Panc1 (cell line): Measurements from ENCODE around the gene PRPF40A. TPM values are rescaled to one million over a fixed set of nuclear protein-coding genes. Genes with fewer than 3 reads are reported as not detected.

Experiments used
- ATAC-seq: fragments of 200-7000 bp; cut with Tn5 transposase; 2 replicates; pipeline ENCODE4 v1.9.1; 2020; ENCODE audit warnings: mild to moderate bottlenecking, moderate library complexity
- BruUV-seq: library from RNA; stranded (reverse); fragments of 400-500 nt; replicated peaks from 2 replicates; lab custom pipeline; 2021; lab: Mats Ljungman, UMichigan
- CTCF ChIA-PET: fragments of 300-600 bp; sonication (Branson Sonifier 250); formaldehyde crosslinking; loops from one replicate; lab custom pipeline; 2022; ENCODE audit warnings: antibody characterized with exemption; lab: Charles Lee
- POLR2A ChIA-PET: fragments of 300-600 bp; sonication (Branson Sonifier 250); formaldehyde crosslinking; loops from one replicate; lab custom pipeline; 2022; ENCODE audit warnings: antibody characterized with exemption; lab: Charles Lee
- DNase-seq: peaks from one replicate; pipeline ENCODE4 v3.0.0-alpha.2; 2010; ENCODE audit warnings: low read depth, low spot score
- H3K27ac ChIP-seq: 2 replicates; pipeline ENCODE4 v1.5.1; 2011; ENCODE audit warnings: mild to moderate bottlenecking, low read length, inconsistent platforms
- H3K27me3 ChIP-seq: fragments of 200-500 bp; sonication (Bioruptor generic); 2 replicates; pipeline ENCODE4 v1.6.0; 2014; ENCODE audit warnings: low read length, inconsistent platforms; ENCODE audit not compliant: control insufficient read depth, insufficient read depth
- H3K36me3 ChIP-seq: fragments of 200-500 bp; sonication (Bioruptor generic); 2 replicates; pipeline ENCODE4 v1.5.1; 2014; ENCODE audit warnings: inconsistent platforms, mild to moderate bottlenecking, low read length, moderate library complexity; ENCODE audit not compliant: control insufficient read depth, insufficient read depth
- H3K4me1 ChIP-seq: 2 replicates; pipeline ENCODE4 v1.5.1; 2011; ENCODE audit warnings: inconsistent platforms, mild to moderate bottlenecking, low read length, moderate library complexity; ENCODE audit not compliant: control insufficient read depth, insufficient read depth
- H3K4me3 ChIP-seq, 2 experiments: 2 replicates each; pipeline ENCODE4 v1.5.1; 2011 to 2012; ENCODE audit warnings: low read depth in 2 of 2, low read length in 2 of 2, mild to moderate bottlenecking in 2 of 2, inconsistent platforms in 1 of 2, moderate library complexity in 1 of 2
- H3K9me3 ChIP-seq: fragments of 200-500 bp; sonication (Bioruptor generic); 2 replicates; pipeline ENCODE4 v1.5.1; 2014; ENCODE audit warnings: low read depth, mild to moderate bottlenecking, inconsistent platforms, low read length, moderate library complexity; ENCODE audit not compliant: control insufficient read depth, insufficient read depth
- POLR2AphosphoS5 ChIP-seq: IDR thresholded peaks from 2 replicates; pipeline ENCODE4 v1.6.1; 2012; ENCODE audit warnings: mild to moderate bottlenecking, low read depth, low read length, moderate library complexity
- SIN3A ChIP-seq: IDR thresholded peaks from 2 replicates; pipeline ENCODE4 v1.6.1; 2012; ENCODE audit warnings: low read depth, mild to moderate bottlenecking, low read length, moderate library complexity, borderline replicate concordance; ENCODE audit not compliant: insufficient read depth
- TCF7L2 ChIP-seq: IDR thresholded peaks from 2 replicates; pipeline ENCODE4 v1.6.1; 2011; ENCODE audit warnings: mild to moderate bottlenecking, low read depth, low read length, inconsistent platforms
- in situ Hi-C: cut with HindIII; loops from 2 replicates; pipeline ENCODE4 v1.10.0; 2016; ENCODE audit warnings: low sequenced_read_pairs, low pct_unique_long_range_greater_than_20kb
- intact Hi-C: fragments of 100-400 bp; cut with micrococcal nuclease; formaldehyde crosslinking; loops from one replicate; pipeline ENCODE4 v1.10.0; 2022; ENCODE audit not compliant: unreplicated experiment
- total RNA-seq: library from RNA; stranded (reverse); gene quantifications from one replicate; pipeline ENCODE4 v1.2.1, GENCODE V29; 2021; ENCODE audit not compliant: unreplicated experiment
- TF ChIP-seq, protein P1 (sequence below), 2 experiments: IDR thresholded peaks; 2 replicates each; pipeline ENCODE4 v1.6.1; 2011 to 2012; ENCODE audit warnings: low read depth in 2 of 2, control low read depth in 1 of 2, low read length in 1 of 2, mild to moderate bottlenecking in 1 of 2, moderate library complexity in 1 of 2; ENCODE audit not compliant: insufficient read depth in 1 of 2
- TF ChIP-seq, protein P2 (sequence below): fragments of 450-650 bp; IDR thresholded peaks from 2 replicates; pipeline ENCODE4 v1.5.1; 2017; ENCODE audit warnings: mild to moderate bottlenecking

The PRPF40A gene
- total RNA-seq, 1 experiment from 2014 or later: 142 TPM

GRCh38 chr2:152607793-152608300 lies 109.4 kb downstream of the PRPF40A start:
- Histone ChIP-seq H3K9me3 (no peaks in the 10 kb centered on the region), H3K4me3 (no peak overlapping the region), H3K27me3 (no peaks in the 10 kb centered on the region), H3K4me1 (no peaks in the 10 kb centered on the region), H3K36me3 (no peaks in the 10 kb centered on the region), H3K27ac (no peak overlapping the region)
- intact Hi-C loops (no loop called here), in situ Hi-C loops (no loop called here)
- DNase-seq (no peak), ATAC-seq (no peak)
- TF ChIP-seq SIN3A (no peak), POLR2AphosphoS5 (no peak), TCF7L2 (no peak)
- TF ChIP-seq, protein P1, sequence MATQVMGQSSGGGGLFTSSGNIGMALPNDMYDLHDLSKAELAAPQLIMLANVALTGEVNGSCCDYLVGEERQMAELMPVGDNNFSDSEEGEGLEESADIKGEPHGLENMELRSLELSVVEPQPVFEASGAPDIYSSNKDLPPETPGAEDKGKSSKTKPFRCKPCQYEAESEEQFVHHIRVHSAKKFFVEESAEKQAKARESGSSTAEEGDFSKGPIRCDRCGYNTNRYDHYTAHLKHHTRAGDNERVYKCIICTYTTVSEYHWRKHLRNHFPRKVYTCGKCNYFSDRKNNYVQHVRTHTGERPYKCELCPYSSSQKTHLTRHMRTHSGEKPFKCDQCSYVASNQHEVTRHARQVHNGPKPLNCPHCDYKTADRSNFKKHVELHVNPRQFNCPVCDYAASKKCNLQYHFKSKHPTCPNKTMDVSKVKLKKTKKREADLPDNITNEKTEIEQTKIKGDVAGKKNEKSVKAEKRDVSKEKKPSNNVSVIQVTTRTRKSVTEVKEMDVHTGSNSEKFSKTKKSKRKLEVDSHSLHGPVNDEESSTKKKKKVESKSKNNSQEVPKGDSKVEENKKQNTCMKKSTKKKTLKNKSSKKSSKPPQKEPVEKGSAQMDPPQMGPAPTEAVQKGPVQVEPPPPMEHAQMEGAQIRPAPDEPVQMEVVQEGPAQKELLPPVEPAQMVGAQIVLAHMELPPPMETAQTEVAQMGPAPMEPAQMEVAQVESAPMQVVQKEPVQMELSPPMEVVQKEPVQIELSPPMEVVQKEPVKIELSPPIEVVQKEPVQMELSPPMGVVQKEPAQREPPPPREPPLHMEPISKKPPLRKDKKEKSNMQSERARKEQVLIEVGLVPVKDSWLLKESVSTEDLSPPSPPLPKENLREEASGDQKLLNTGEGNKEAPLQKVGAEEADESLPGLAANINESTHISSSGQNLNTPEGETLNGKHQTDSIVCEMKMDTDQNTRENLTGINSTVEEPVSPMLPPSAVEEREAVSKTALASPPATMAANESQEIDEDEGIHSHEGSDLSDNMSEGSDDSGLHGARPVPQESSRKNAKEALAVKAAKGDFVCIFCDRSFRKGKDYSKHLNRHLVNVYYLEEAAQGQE (IDR thresholded peaks at IDR 0.05; ENCODE audit: insufficient read depth in 1 of 2, low read depth in 2 of 2, low read length in 1 of 2): no peak
- TF ChIP-seq, protein P2, sequence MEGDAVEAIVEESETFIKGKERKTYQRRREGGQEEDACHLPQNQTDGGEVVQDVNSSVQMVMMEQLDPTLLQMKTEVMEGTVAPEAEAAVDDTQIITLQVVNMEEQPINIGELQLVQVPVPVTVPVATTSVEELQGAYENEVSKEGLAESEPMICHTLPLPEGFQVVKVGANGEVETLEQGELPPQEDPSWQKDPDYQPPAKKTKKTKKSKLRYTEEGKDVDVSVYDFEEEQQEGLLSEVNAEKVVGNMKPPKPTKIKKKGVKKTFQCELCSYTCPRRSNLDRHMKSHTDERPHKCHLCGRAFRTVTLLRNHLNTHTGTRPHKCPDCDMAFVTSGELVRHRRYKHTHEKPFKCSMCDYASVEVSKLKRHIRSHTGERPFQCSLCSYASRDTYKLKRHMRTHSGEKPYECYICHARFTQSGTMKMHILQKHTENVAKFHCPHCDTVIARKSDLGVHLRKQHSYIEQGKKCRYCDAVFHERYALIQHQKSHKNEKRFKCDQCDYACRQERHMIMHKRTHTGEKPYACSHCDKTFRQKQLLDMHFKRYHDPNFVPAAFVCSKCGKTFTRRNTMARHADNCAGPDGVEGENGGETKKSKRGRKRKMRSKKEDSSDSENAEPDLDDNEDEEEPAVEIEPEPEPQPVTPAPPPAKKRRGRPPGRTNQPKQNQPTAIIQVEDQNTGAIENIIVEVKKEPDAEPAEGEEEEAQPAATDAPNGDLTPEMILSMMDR: no peak
- CTCF ChIA-PET: no interaction called here
- no TSS peak for BruUV-seq
- POLR2A ChIA-PET: no interaction called here

DNA sequence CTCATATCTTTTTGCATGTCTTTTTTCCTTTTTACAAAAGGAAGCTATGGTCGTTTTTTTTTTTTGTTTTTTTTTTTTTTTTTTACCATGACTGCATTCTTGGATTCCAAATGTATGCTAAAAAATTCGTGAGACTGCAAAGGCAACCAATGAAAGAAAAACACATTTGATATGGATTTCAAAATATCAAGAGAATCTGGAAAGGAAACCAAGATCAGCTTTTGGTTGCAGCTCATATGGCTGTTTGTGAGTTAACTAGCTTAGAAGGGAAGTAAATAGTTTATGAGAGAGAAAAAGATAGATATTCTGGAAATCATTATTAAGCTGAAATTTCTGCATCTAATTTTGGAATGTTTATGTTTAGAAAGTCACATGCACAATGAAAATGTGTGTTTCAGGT lies 110.3 kb downstream of the PRPF40A start:
- ChIA-PET POLR2A (no interaction called here), CTCF (interaction anchor here (0.6 kb wide), 1 partner anchor 430 kb away, joined by 3 read pairs; no protein-coding TSS in a partner anchor)
- in situ Hi-C loops: no loop called here

More for the DNA sequence above, 110.3 kb downstream of the PRPF40A start:
- intact Hi-C loops: no loop called here
- H3K36me3 ChIP-seq: no peaks in the 10 kb centered on the region
- H3K27ac ChIP-seq: no peak overlapping the region
- H3K4me1 ChIP-seq: no peaks in the 10 kb centered on the region
- TF ChIP-seq TCF7L2 (no peak), SIN3A (no peak), POLR2AphosphoS5 (no peak)
- TF ChIP-seq, protein P2: no peak
- TF ChIP-seq, protein P1 (IDR thresholded peaks at IDR 0.05; ENCODE audit: insufficient read depth in 1 of 2, low read depth in 2 of 2, low read length in 1 of 2): no peak
- no peak for ATAC-seq
- no TSS peak for BruUV-seq
- H3K9me3 ChIP-seq: no peaks in the 10 kb centered on the region
- no peaks in the 10 kb centered on the region for H3K27me3 ChIP-seq
- no peak for DNase-seq
- no peak overlapping the region for H3K4me3 ChIP-seq
